H9 (cell line): ENCODE results near the gene OLR1. TPM values are rescaled to one million over a fixed set of nuclear protein-coding genes. Genes with fewer than 3 reads are reported as not detected.
"Not testable (repeated sequence)": the region's sequence is repeated elsewhere in the genome, so short reads cannot be mapped to it uniquely, and the experiment has no call there.

ENCODE experiments used
- DNase-seq: peaks from one replicate; pipeline ENCODE4 v3.0.0-alpha.2; 2017
- H2AFZ ChIP-seq: one replicate; pipeline ENCODE4 v1.6.1; 2013; ENCODE audit warnings: mild to moderate bottlenecking, low read length, control low read depth, moderate library complexity
- H2AK5ac ChIP-seq: 2 replicates; pipeline ENCODE4 v1.6.1; 2013; ENCODE audit warnings: low read length, control low read depth, mixed read lengths; ENCODE audit not compliant: insufficient read length
- H2BK120ac ChIP-seq: one replicate; pipeline ENCODE4 v1.6.1; 2013; ENCODE audit warnings: low read depth, mild to moderate bottlenecking, low read length, control low read depth, inconsistent platforms; ENCODE audit not compliant: poor library complexity, severe bottlenecking
- H2BK12ac ChIP-seq: 2 replicates; pipeline ENCODE4 v1.6.1; 2013; ENCODE audit warnings: low read length, control low read depth, mixed read lengths, low read depth; ENCODE audit not compliant: insufficient read length
- H2BK15ac ChIP-seq: 2 replicates; pipeline ENCODE4 v1.6.1; 2013; ENCODE audit warnings: low read depth, low read length, control low read depth
- H2BK20ac ChIP-seq: one replicate; pipeline ENCODE4 v1.6.1; 2013; ENCODE audit warnings: low read depth, mild to moderate bottlenecking, low read length, control low read depth, inconsistent platforms; ENCODE audit not compliant: poor library complexity, severe bottlenecking
- H2BK5ac ChIP-seq: 2 replicates; pipeline ENCODE4 v1.6.1; 2013; ENCODE audit warnings: low read length, control low read depth, mixed read lengths; ENCODE audit not compliant: insufficient read length
- H3K14ac ChIP-seq: 2 replicates; pipeline ENCODE4 v1.6.1; 2013; ENCODE audit warnings: low read length, control low read depth; ENCODE audit not compliant: insufficient read depth
- H3K18ac ChIP-seq: 2 replicates; pipeline ENCODE4 v1.6.1; 2013; ENCODE audit warnings: low read depth, mild to moderate bottlenecking, mixed read lengths, low read length, control low read depth; ENCODE audit not compliant: insufficient read length
- H3K23ac ChIP-seq: 2 replicates; pipeline ENCODE4 v1.6.1; 2013; ENCODE audit warnings: low read length, control low read depth, mixed read lengths, low read depth; ENCODE audit not compliant: insufficient read length
- H3K23me2 ChIP-seq: 2 replicates; pipeline ENCODE4 v1.6.1; 2013; ENCODE audit warnings: low read depth, mild to moderate bottlenecking, mixed read lengths, low read length, control low read depth; ENCODE audit not compliant: insufficient read length, poor library complexity, severe bottlenecking
- H3K27ac ChIP-seq: 2 replicates; pipeline ENCODE4 v1.5.1; 2013; ENCODE audit warnings: low read length, control low read depth, mixed read lengths, low read depth; ENCODE audit not compliant: insufficient read length
- H3K27me3 ChIP-seq: 2 replicates; pipeline ENCODE4 v1.6.1; 2013; ENCODE audit warnings: low read length, control low read depth, inconsistent platforms; ENCODE audit not compliant: insufficient read depth
- H3K4ac ChIP-seq: 2 replicates; pipeline ENCODE4 v1.6.1; 2013; ENCODE audit warnings: low read depth, mild to moderate bottlenecking, control low read depth, inconsistent platforms, low read length, moderate library complexity
- H3K4me1 ChIP-seq: 2 replicates; pipeline ENCODE4 v1.6.1; 2013; ENCODE audit warnings: low read length, control low read depth, inconsistent platforms; ENCODE audit not compliant: insufficient read depth
- H3K4me2 ChIP-seq: 2 replicates; pipeline ENCODE4 v1.6.1; 2013; ENCODE audit warnings: low read length, control low read depth, mixed read lengths; ENCODE audit not compliant: insufficient read length, insufficient read depth
- H3K56ac ChIP-seq: 2 replicates; pipeline ENCODE4 v1.6.1; 2013; ENCODE audit warnings: low read depth, mild to moderate bottlenecking, mixed read lengths, low read length, control low read depth; ENCODE audit not compliant: insufficient read length
- H3K79me1 ChIP-seq: 2 replicates; pipeline ENCODE4 v1.6.1; 2013; ENCODE audit warnings: low read depth, mild to moderate bottlenecking, moderate library complexity, low read length, control low read depth, inconsistent platforms; ENCODE audit not compliant: insufficient read depth, poor library complexity, severe bottlenecking
- H3K79me2 ChIP-seq: 2 replicates; pipeline ENCODE4 v1.6.1; 2013; ENCODE audit warnings: low read length, control low read depth, inconsistent platforms; ENCODE audit not compliant: insufficient read depth
- H3K9ac ChIP-seq: 2 replicates; pipeline ENCODE4 v1.6.1; 2013; ENCODE audit warnings: low read length, control low read depth, mixed read lengths; ENCODE audit not compliant: insufficient read length; ENCODE audit errors: extremely low read depth
- H3K9me3 ChIP-seq: one replicate; pipeline ENCODE4 v1.6.1; 2013; ENCODE audit warnings: low read depth, low read length, inconsistent platforms; ENCODE audit not compliant: control insufficient read depth
- H3T11ph ChIP-seq: one replicate; pipeline ENCODE4 v1.6.1; 2013; ENCODE audit warnings: mild to moderate bottlenecking, low read length, control low read depth, inconsistent platforms
- H4K20me1 ChIP-seq: one replicate; pipeline ENCODE4 v1.6.1; 2013; ENCODE audit not compliant: control insufficient read depth, insufficient read length, insufficient read depth
- H4K5ac ChIP-seq: 2 replicates; pipeline ENCODE4 v1.6.1; 2013; ENCODE audit warnings: low read depth, mild to moderate bottlenecking, mixed read lengths, low read length, control low read depth; ENCODE audit not compliant: insufficient read length
- H4K8ac ChIP-seq: replicated peaks from 2 replicates; pipeline ENCODE4 v1.6.1; 2013; ENCODE audit warnings: low read length, control low read depth, mixed read lengths, low read depth; ENCODE audit not compliant: insufficient read length
- H4K91ac ChIP-seq: 2 replicates; pipeline ENCODE4 v1.6.1; 2013; ENCODE audit warnings: low read depth, mild to moderate bottlenecking, moderate library complexity, mixed read lengths, low read length, control low read depth; ENCODE audit not compliant: insufficient read length
- H3K27ac Mint-ChIP-seq, 3 experiments: 2 replicates in 2 of 3; 3 replicates in 1 of 3; pipeline ENCODE4 v1.8.0; 2020 to 2021; ENCODE audit warnings: mixed read lengths in 3 of 3, mild to moderate bottlenecking in 1 of 3, moderate library complexity in 1 of 3
- H3K27me3 Mint-ChIP-seq: 2 replicates; pipeline ENCODE4 v1.8.0; 2021; ENCODE audit warnings: low read depth, mild to moderate bottlenecking, moderate library complexity, mixed read lengths
- H3K36me3 Mint-ChIP-seq, 3 experiments: 2 replicates in 2 of 3; 3 replicates in 1 of 3; pipeline ENCODE4 v1.8.0; 2020 to 2021; ENCODE audit warnings: low read depth in 3 of 3, mixed read lengths in 3 of 3; ENCODE audit not compliant: insufficient read depth in 1 of 3
- H3K4me1 Mint-ChIP-seq, 2 experiments: 2 replicates each; pipeline ENCODE4 v1.8.0; 2020; ENCODE audit warnings: mixed read lengths in 2 of 2
- H3K4me3 Mint-ChIP-seq, 2 experiments: 2 replicates in 1 of 2; 3 replicates in 1 of 2; pipeline ENCODE4 v1.8.0; 2020 to 2021; ENCODE audit warnings: mild to moderate bottlenecking in 2 of 2, mixed read lengths in 2 of 2, moderate library complexity in 1 of 2
- H3K9me3 Mint-ChIP-seq, 2 experiments: 2 replicates in 1 of 2; 3 replicates in 1 of 2; pipeline ENCODE4 v1.8.0; 2020; ENCODE audit warnings: mild to moderate bottlenecking in 2 of 2, mixed read lengths in 2 of 2, moderate library complexity in 1 of 2
- CTCF ChIP-seq: fragments of 200-600 bp; sonication (generic); conservative IDR thresholded peaks from 3 replicates; pipeline ENCODE4 v1.8.0; 2021; ENCODE audit warnings: antibody characterized with exemption, mild to moderate bottlenecking
- WGBS: extraction: QIAGEN DNeasy Blood & Tissue Kit; methylation state at CpG from one replicate; pipeline ENCODE4 v1.1.7; 2013; ENCODE audit warnings: missing lambda C conversion rate, low lambda C conversion rate, mixed read lengths; ENCODE audit not compliant: insufficient read length; ENCODE audit errors: extremely low coverage; 5-methylcytosine and 5-hydroxymethylcytosine counted together
- total RNA-seq: library from RNA; stranded (reverse); gene quantifications from 2 replicates; pipeline ENCODE4 v1.2.1, GENCODE V29; 2021

The OLR1 gene
- total RNA-seq, 1 experiment from 2014 or later: not detected

- no peak overlapping the region for H2BK120ac ChIP-seq
- no peak overlapping the region for H2BK15ac ChIP-seq
- H3K9me3 Mint-ChIP-seq: peaks cover 7% of the 10 kb centered on the region in 2 experiments; a peak in 3 of 5 replicates
- no peak overlapping the region for H2BK5ac ChIP-seq
- no peak overlapping the region for H3K27ac ChIP-seq
- H4K8ac ChIP-seq: no peak overlapping the region
- no peak overlapping the region for H3T11ph ChIP-seq
- H3K36me3 Mint-ChIP-seq: peaks cover 0 to 4% (median 0%) of the 10 kb centered on the region in 3 experiments; a peak in 1 of 7 replicates
- no peak overlapping the region for H3K14ac ChIP-seq
- H3K9ac ChIP-seq: no peak overlapping the region
- H2AFZ ChIP-seq: no peak overlapping the region
- H3K4me2 ChIP-seq: no peak overlapping the region
- H3K79me1 ChIP-seq: no peaks in the 10 kb centered on the region
- no peak overlapping the region for H4K91ac ChIP-seq
- WGBS: no CpG with 5 or more reads among the region's 5 CpGs
- no peak for DNase-seq
- no peak overlapping the region for H3K18ac ChIP-seq
- no peaks in the 10 kb centered on the region for H4K20me1 ChIP-seq
- no peaks in the 10 kb centered on the region for H3K27me3 ChIP-seq
- no peak overlapping the region for H3K4me3 Mint-ChIP-seq
- no peaks in the 10 kb centered on the region for H3K9me3 ChIP-seq
- H3K27me3 Mint-ChIP-seq: no peaks in the 10 kb centered on the region
- no peak overlapping the region for H2AK5ac ChIP-seq
- no peak overlapping the region for H3K56ac ChIP-seq
- no peak overlapping the region for H3K27ac Mint-ChIP-seq
- H3K4me1 Mint-ChIP-seq: peaks cover 2 to 9% of the 10 kb centered on the region in 2 experiments; a peak in 3 of 4 replicates
- H2BK12ac ChIP-seq: no peak overlapping the region
- TF ChIP-seq CTCF: no peak
- no peak overlapping the region for H3K23ac ChIP-seq
- no peak overlapping the region for H4K5ac ChIP-seq
- H3K4me1 ChIP-seq: no peaks in the 10 kb centered on the region
- no peak overlapping the region for H2BK20ac ChIP-seq
- H3K4ac ChIP-seq: no peak overlapping the region
- H3K23me2 ChIP-seq: no peaks in the 10 kb centered on the region
- H3K79me2 ChIP-seq: no peaks in the 10 kb centered on the region
These were observed 17.7 kb upstream of the OLR1 start for GRCh38 chr12:10189653-10190052.

- H3K18ac ChIP-seq, DNase-seq, H2AFZ ChIP-seq, H3K79me1 ChIP-seq, H3K4me1 Mint-ChIP-seq, H3K9ac ChIP-seq, H3K4me1 ChIP-seq, H3K27me3 ChIP-seq, H2BK120ac ChIP-seq, H3K56ac ChIP-seq, H3T11ph ChIP-seq, H3K27me3 Mint-ChIP-seq, H3K4ac ChIP-seq, H2BK5ac ChIP-seq, H2BK20ac ChIP-seq, H4K91ac ChIP-seq, H4K5ac ChIP-seq, H3K4me2 ChIP-seq, H2BK12ac ChIP-seq, H3K23me2 ChIP-seq, H3K27ac ChIP-seq, H3K14ac ChIP-seq, H4K8ac ChIP-seq, H3K23ac ChIP-seq, H2AK5ac ChIP-seq, H3K4me3 Mint-ChIP-seq, H2BK15ac ChIP-seq, H3K9me3 ChIP-seq, H3K9me3 Mint-ChIP-seq, H3K36me3 Mint-ChIP-seq, H4K20me1 ChIP-seq, H3K79me2 ChIP-seq, H3K27ac Mint-ChIP-seq: not testable (repeated sequence)
- WGBS: no CpG with 5 or more reads among the region's 6 CpGs
These were observed 15.0 kb upstream of the OLR1 start for GRCh38 chr12:10186958-10187357.
